RWPE2 (cell line): ENCODE results near the gene FXYD6.

Experiments used
- ATAC-seq: fragments of 200-7000 bp; cut with Tn5 transposase; 3 replicates; pipeline ENCODE4 v1.9.1; 2021; ENCODE audit warnings: low read depth
- DNase-seq: peaks from one replicate; pipeline ENCODE4 v3.0.0-alpha.2; 2020; ENCODE audit warnings: low spot score
- H3K27ac ChIP-seq: fragments of 450-650 bp; 2 replicates; pipeline ENCODE4 v1.5.1; 2017; ENCODE audit warnings: mild to moderate bottlenecking; ENCODE audit not compliant: poor library complexity, severe bottlenecking
- H3K27me3 ChIP-seq: fragments of 250-450 bp; sonication (Bioruptor Pico); 2 replicates; pipeline ENCODE4 v1.5.1; 2021; ENCODE audit warnings: mild to moderate bottlenecking, moderate library complexity; ENCODE audit not compliant: insufficient read depth, poor library complexity, severe bottlenecking
- H3K36me3 ChIP-seq: fragments of 250-450 bp; sonication (Bioruptor Pico); 2 replicates; pipeline ENCODE4 v1.5.1; 2020; ENCODE audit warnings: low read depth, mild to moderate bottlenecking, moderate library complexity
- H3K4me1 ChIP-seq: fragments of 250-450 bp; sonication (Bioruptor Pico); 2 replicates; pipeline ENCODE4 v1.5.1; 2021; ENCODE audit warnings: mild to moderate bottlenecking, moderate library complexity; ENCODE audit not compliant: insufficient read depth, poor library complexity, severe bottlenecking
- H3K4me3 ChIP-seq: fragments of 250-450 bp; sonication (Bioruptor Pico); 2 replicates; pipeline ENCODE4 v1.5.1; 2021; ENCODE audit warnings: mild to moderate bottlenecking, moderate library complexity; ENCODE audit not compliant: severe bottlenecking
- H3K9me3 ChIP-seq: fragments of 250-450 bp; sonication (Bioruptor Pico); 2 replicates; pipeline ENCODE4 v1.5.1; 2021; ENCODE audit warnings: mild to moderate bottlenecking, moderate library complexity; ENCODE audit not compliant: severe bottlenecking
- TF ChIP-seq, protein P1 (sequence below): fragments of 450-650 bp; IDR thresholded peaks from one replicate; pipeline ENCODE4 v1.5.1; 2017; ENCODE audit warnings: mild to moderate bottlenecking, moderate library complexity; ENCODE audit not compliant: poor library complexity, severe bottlenecking

FXYD6 gene

DNA sequence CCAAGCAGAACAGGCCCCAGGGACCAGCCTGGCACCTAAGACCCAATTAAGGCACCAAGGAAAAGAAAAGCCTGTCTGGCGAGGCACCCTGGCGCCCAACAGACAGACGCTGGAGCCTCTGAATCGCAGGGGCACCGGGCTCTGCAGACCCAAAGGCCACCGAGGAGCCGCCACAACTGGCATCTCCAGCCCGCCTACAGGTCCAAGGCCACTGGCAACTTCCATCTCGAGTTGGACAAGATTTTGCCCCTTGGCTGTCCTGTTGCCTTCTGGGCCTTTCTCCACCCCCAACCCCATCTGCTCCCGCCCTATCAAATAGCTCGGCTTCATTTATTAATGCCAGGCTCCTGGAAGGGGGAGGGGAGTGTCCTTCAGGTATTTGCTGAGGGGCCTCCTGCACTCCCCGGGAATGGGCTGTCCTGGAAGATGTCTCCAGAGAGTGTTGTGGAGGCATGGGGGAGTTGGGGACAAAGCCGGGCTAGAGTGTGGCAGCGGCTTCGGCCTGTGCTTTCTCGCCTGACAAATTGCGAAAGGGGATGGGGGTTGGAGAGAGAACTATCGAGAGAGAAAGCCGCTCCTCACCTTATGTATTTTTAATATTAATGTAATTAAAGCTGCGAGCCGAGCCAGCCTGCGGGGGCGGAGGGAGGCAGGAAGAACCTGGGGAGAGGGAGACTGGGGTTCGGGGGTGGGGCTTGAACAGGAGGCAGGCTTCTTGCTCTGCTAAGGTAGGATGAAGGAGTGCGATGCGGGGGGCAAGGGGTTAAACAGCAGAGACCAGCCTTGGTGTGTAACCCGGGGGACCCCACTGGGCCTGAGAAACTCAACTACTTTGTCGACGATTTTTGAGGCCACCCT lies 81.5 kb downstream of the FXYD6 start:
- DNase-seq, result peak; percentile 45
- H3K4me3 ChIP-seq, result no peak overlapping the region
- peaks cover 60% of the 10 kb centered on the region for H3K27me3 ChIP-seq
- no peaks in the 10 kb centered on the region for H3K36me3 ChIP-seq
- TF ChIP-seq, protein P1, sequence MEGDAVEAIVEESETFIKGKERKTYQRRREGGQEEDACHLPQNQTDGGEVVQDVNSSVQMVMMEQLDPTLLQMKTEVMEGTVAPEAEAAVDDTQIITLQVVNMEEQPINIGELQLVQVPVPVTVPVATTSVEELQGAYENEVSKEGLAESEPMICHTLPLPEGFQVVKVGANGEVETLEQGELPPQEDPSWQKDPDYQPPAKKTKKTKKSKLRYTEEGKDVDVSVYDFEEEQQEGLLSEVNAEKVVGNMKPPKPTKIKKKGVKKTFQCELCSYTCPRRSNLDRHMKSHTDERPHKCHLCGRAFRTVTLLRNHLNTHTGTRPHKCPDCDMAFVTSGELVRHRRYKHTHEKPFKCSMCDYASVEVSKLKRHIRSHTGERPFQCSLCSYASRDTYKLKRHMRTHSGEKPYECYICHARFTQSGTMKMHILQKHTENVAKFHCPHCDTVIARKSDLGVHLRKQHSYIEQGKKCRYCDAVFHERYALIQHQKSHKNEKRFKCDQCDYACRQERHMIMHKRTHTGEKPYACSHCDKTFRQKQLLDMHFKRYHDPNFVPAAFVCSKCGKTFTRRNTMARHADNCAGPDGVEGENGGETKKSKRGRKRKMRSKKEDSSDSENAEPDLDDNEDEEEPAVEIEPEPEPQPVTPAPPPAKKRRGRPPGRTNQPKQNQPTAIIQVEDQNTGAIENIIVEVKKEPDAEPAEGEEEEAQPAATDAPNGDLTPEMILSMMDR, result no peak
- no peak for ATAC-seq
- H3K4me1 ChIP-seq, result no peaks in the 10 kb centered on the region
- H3K9me3 ChIP-seq, result no peaks in the 10 kb centered on the region
- no peak overlapping the region for H3K27ac ChIP-seq

DNA sequence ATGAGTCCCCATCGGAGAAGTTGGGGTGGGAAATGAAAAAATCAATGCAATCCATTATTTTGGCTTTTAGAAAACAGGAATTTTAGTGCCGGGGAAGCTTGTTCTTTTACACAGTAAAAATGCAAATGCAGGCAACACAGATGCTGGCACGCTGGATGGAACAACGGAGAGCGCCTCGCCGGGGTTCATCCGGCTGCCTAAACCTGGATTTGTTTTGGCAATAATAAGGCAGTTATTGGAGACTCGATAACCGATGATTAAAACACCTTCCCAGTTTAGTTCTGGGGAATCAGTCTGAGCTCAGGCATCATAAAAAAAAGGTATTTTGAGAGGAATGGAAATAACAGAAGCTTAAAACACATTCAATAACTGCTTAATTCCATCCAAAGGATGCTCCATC lies 82.3 kb downstream of the FXYD6 start:
- Histone ChIP-seq H3K27ac (no peak overlapping the region), H3K36me3 (no peaks in the 10 kb centered on the region), H3K9me3 (no peaks in the 10 kb centered on the region), H3K27me3 (peaks cover 51% of the 10 kb centered on the region), H3K4me3 (no peak overlapping the region), H3K4me1 (no peaks in the 10 kb centered on the region)
- DNase-seq (no peak), ATAC-seq (no peak)
- TF ChIP-seq, protein P1, result no peak

DNA sequence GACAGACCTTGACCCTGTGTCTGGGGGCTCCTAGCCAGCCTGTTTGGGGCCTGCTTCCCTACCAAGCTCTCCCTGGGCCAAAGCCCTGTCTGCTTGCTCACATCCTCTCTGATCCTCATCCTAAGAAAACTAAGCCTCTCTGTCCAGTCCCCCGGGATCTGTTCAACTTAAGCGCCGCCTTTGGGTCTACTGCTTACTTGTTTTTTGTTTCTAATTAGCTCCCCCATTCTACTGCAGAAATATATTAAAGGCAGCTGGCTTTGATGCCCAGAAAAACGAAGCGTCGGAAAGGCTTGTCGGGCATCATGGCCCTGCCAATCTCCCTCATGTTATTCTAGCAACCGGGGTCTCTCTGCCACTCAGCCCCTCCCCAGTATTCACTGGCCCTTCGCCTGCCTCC lies 82.9 kb downstream of the FXYD6 start:
- no peak overlapping the region for H3K4me3 ChIP-seq
- peaks cover 47% of the 10 kb centered on the region for H3K27me3 ChIP-seq
- DNase-seq, result no peak
- ATAC-seq, result no peak
- no peaks in the 10 kb centered on the region for H3K4me1 ChIP-seq
- H3K27ac ChIP-seq, result no peak overlapping the region
- TF ChIP-seq, protein P1, result no peak
- H3K36me3 ChIP-seq, result no peaks in the 10 kb centered on the region
- no peaks in the 10 kb centered on the region for H3K9me3 ChIP-seq

DNA sequence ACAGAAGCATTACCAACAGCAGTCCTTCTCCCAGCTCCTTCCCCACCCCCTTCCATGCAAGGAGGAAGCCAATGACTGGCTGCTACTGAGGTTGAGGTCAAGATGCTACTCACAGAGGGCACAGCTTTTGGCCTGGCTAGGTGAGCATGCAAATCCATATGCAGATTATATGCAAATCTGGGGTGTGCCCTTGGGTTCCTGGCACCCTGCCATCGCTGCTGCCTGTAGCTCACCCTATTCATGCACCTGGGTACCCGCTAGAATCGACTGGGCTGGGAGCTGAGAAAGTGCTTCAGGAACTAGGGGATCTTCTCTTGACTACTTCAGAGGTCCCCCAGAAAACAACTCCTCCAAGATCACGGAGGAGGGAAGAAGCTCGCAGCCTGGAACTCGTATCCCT lies 83.5 kb downstream of the FXYD6 start:
- TF ChIP-seq, protein P1, result no peak
- no peak for ATAC-seq
- H3K4me3 ChIP-seq, result no peak overlapping the region
- no peaks in the 10 kb centered on the region for H3K9me3 ChIP-seq
- no peak overlapping the region for H3K27ac ChIP-seq
- DNase-seq, result no peak
- H3K36me3 ChIP-seq, result no peaks in the 10 kb centered on the region
- peaks cover 43% of the 10 kb centered on the region for H3K27me3 ChIP-seq
- no peaks in the 10 kb centered on the region for H3K4me1 ChIP-seq

DNA sequence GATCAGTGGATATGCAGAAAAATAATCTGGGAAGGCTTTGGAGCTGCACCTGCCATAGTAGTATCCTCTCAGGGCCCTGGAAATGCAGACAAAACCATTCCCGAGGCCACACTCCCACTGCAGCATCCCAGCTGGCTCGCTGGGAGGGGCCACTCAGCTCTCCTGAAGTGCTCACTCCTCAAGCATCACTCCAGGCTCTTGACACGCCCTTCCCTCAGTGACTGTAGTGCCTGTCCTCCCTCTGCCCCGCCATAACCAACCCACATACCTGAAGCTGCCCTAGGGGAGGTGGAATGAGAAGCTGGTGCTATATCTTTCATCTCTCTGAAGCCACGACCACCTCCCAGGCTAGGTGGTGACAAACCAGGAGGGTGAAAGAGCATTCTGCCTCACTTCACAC lies 84.2 kb downstream of the FXYD6 start:
- ATAC-seq, result no peak

More for the DNA sequence above, 84.2 kb downstream of the FXYD6 start:
- Histone ChIP-seq H3K36me3 (no peaks in the 10 kb centered on the region), H3K4me1 (no peaks in the 10 kb centered on the region), H3K27ac (no peak overlapping the region), H3K9me3 (no peaks in the 10 kb centered on the region), H3K4me3 (no peak overlapping the region), H3K27me3 (peaks cover 36% of the 10 kb centered on the region)
- no peak for DNase-seq
- TF ChIP-seq, protein P1, result no peak
